Testis (tissue), 3 donors: Measurements from ENCODE around the gene VPS54. TPM values are rescaled to one million over a fixed set of nuclear protein-coding genes. Genes with fewer than 3 reads are reported as not detected.

Source experiments
- DNase-seq: peaks from one replicate; pipeline ENCODE4 v3.0.0-alpha.2; 2019
- H3K27ac ChIP-seq, 2 donors: fragments of 200-600 bp; sonication (generic); one replicate each; pipeline ENCODE4 v1.5.1; 2019
- H3K27me3 ChIP-seq: fragments of 200-600 bp; sonication (generic); one replicate; pipeline ENCODE4 v1.5.1; 2019
- H3K36me3 ChIP-seq: fragments of 200-600 bp; sonication (generic); one replicate; pipeline ENCODE4 v1.5.1; 2017; ENCODE audit warnings: low read depth; ENCODE audit errors: missing control alignments
- H3K4me1 ChIP-seq: fragments of 200-600 bp; sonication (generic); one replicate; pipeline ENCODE4 v1.5.1; 2019
- H3K4me3 ChIP-seq, 2 donors: fragments of 200-600 bp; sonication (generic); one replicate each; pipeline ENCODE4 v1.5.1; 2017 to 2019
- H3K9me3 ChIP-seq: fragments of 200-600 bp; sonication (generic); one replicate; pipeline ENCODE4 v1.5.1; 2017
- CTCF ChIP-seq, 3 experiments: fragments of 450-650 bp in 2 of 3; fragments of 200-600 bp in 1 of 3; sonication (generic) in 1 of 3; IDR thresholded peaks; one replicate each; pipeline ENCODE4 v1.5.1; 2016 to 2019; ENCODE audit warnings: antibody characterized with exemption in 3 of 3, mild to moderate bottlenecking in 2 of 3, moderate library complexity in 1 of 3
- POLR2A ChIP-seq: fragments of 450-650 bp; IDR thresholded peaks from one replicate; pipeline ENCODE4 v1.6.1; 2017; ENCODE audit warnings: antibody characterized with exemption, mild to moderate bottlenecking, moderate library complexity
- WGBS, 2 donors: methylation state at CpG; one replicate each; pipeline ENCODE4 v1.1.5; 2018; 5-methylcytosine and 5-hydroxymethylcytosine counted together
- intact Hi-C: fragments of 100-400 bp; cut with DNase I; formaldehyde crosslinking; loops from one replicate; pipeline ENCODE4 v1.15.1; 2023; ENCODE audit warnings: low total_unique reads
- polyA plus RNA-seq: library from polyadenylated mRNA; stranded (reverse); fragments of 350-450 nt; fragmentation: Illumina TruSeq; extraction: RNeasy Lipid Tissue Mini Kit (QIAGEN cat#74804); gene quantifications from one replicate; pipeline ENCODE4 v1.2.3, GENCODE V29; 2014; ENCODE audit warnings: low read depth, low replicate concordance; ENCODE audit not compliant: insufficient read depth
- total RNA-seq, 2 donors: library from RNA; depleted of rRNA; stranded (reverse); fragments of >200 nt; gene quantifications; one replicate each; pipeline ENCODE4 v1.2.3, GENCODE V29; 2016

Gene VPS54
- total and polyA plus RNA-seq, 3 donors from 2014 or later = 26.5 to 28.5 (median 27.4) TPM

- H3K9me3 ChIP-seq = no peaks in the 10 kb centered on the region
Observed at GRCh38 chr2:64024259-64024949, 5.2 kb upstream of the VPS54 start.

GRCh38 chr2:64023485-64024258 lies 4.4 kb upstream of the VPS54 start:
- TF ChIP-seq CTCF (IDR thresholded peaks at IDR 0.05) (no peak), POLR2A (no peak)
- Histone ChIP-seq H3K9me3 (no peaks in the 10 kb centered on the region), H3K36me3 (no peaks in the 10 kb centered on the region), H3K27me3 (no peaks in the 10 kb centered on the region), H3K4me3 (no peak overlapping the region), H3K27ac (no peak overlapping the region), H3K4me1 (peaks cover 6% of the 10 kb centered on the region)
- intact Hi-C loops = no loop called here
- WGBS, 2 donors = 82 to 86% methylated on average over 4 of the region's 4 CpGs
- no peak for DNase-seq

More at GRCh38 chr2:64024259-64024949, 5.2 kb upstream of the VPS54 start:
- Histone ChIP-seq H3K27me3 (no peaks in the 10 kb centered on the region), H3K27ac (no peak overlapping the region), H3K36me3 (no peaks in the 10 kb centered on the region), H3K4me1 (peaks cover 6% of the 10 kb centered on the region), H3K4me3 (no peak overlapping the region)
- WGBS, 2 donors = 92 to 97% methylated on average over 3 of the region's 3 CpGs
- intact Hi-C loops = no loop called here
- DNase-seq = no peak
- TF ChIP-seq POLR2A (no peak), CTCF (IDR thresholded peaks at IDR 0.05) (no peak)

GRCh38 chr2:64021578-64021977 lies 2.4 kb upstream of the VPS54 start:
- H3K27ac ChIP-seq = peak overlapping the region in 1 of 2 donors; percentile 50
- no peak for DNase-seq
- intact Hi-C loops = no loop called here

GRCh38 chr2:64019975-64020528 lies 824 bp upstream of the VPS54 start:
- H3K4me3 ChIP-seq = peak overlapping the region; percentile 80 to 81

More at GRCh38 chr2:64021578-64021977, 2.4 kb upstream of the VPS54 start:
- no peak overlapping the region for H3K4me3 ChIP-seq
- no peaks in the 10 kb centered on the region for H3K27me3 ChIP-seq
- no peaks in the 10 kb centered on the region for H3K36me3 ChIP-seq
- no peak for TF ChIP-seq POLR2A
- no peak for TF ChIP-seq CTCF (IDR thresholded peaks at IDR 0.05)
- WGBS, 2 donors = 19 to 23% methylated on average over 2 of the region's 2 CpGs
- H3K4me1 ChIP-seq = peaks cover 11% of the 10 kb centered on the region
- H3K9me3 ChIP-seq = no peaks in the 10 kb centered on the region

More at GRCh38 chr2:64019975-64020528, 824 bp upstream of the VPS54 start:
- Histone ChIP-seq H3K36me3 (no peaks in the 10 kb centered on the region), H3K27ac (peak overlapping the region; percentile 92 to 98), H3K27me3 (no peaks in the 10 kb centered on the region), H3K9me3 (no peaks in the 10 kb centered on the region), H3K4me1 (peaks cover 11% of the 10 kb centered on the region)
- TF ChIP-seq POLR2A (no peak), CTCF (IDR thresholded peaks at IDR 0.05) (no peak)
- no peak for DNase-seq
- intact Hi-C loops = no loop called here
